HepG2 (cell line): ENCODE data around the gene CFAP92.

Experiments used
- CTCF ChIP-seq: sonication (generic); formaldehyde crosslinking; IDR thresholded peaks from 2 replicates; pipeline ENCODE4 v1.5.0; 2020; ENCODE audit warnings: mild to moderate bottlenecking, missing genetic modification reagents, moderate library complexity
- HOXD1 ChIP-seq: sonication (generic); formaldehyde crosslinking; IDR thresholded peaks from 2 replicates; pipeline ENCODE4 v1.5.0; 2020; ENCODE audit warnings: missing genetic modification reagents

DNA sequence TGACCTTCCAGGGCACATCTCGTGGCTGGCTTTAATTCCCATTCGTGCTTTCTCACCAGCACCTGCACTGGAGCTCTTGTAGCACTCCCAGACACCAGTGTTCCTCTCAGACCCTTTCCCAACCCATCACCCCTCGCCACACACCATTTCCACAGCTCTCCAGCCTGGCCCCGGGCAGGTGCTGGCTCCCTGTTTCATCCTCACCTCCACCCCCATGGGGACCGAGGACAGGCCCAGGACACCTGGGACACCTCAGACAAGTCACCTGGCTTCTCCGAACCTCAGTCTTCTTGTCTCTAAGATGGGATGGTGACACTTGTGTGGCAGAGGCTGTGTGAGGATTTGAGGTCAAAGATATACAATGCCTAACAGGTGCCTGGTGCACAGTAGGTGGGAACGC lies 39.3 kb upstream of the CFAP92 start:
- TF ChIP-seq CTCF (CRISPR knock-in tag) (no peak), HOXD1 (no peak)
